ENCODE data around the gene HTR1E.
"Not testable (repeated sequence)": the region's sequence is repeated elsewhere in the genome, so short reads cannot be mapped to it uniquely, and the experiment has no call there.

HTR1E gene, protein sequence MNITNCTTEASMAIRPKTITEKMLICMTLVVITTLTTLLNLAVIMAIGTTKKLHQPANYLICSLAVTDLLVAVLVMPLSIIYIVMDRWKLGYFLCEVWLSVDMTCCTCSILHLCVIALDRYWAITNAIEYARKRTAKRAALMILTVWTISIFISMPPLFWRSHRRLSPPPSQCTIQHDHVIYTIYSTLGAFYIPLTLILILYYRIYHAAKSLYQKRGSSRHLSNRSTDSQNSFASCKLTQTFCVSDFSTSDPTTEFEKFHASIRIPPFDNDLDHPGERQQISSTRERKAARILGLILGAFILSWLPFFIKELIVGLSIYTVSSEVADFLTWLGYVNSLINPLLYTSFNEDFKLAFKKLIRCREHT

GRCh38 chr6:86937219-86938079, at the start of gene HTR1E:
Gene HTR1E (plus strand): TSS chr6:86937528. CDS start chr6:87015335, 77,807 bp downstream.
- no peak for DNase-seq

GRCh38 chr6:86888301-86888700, 49.0 kb upstream of the HTR1E start:
- DNase-seq = no peak

DNA sequence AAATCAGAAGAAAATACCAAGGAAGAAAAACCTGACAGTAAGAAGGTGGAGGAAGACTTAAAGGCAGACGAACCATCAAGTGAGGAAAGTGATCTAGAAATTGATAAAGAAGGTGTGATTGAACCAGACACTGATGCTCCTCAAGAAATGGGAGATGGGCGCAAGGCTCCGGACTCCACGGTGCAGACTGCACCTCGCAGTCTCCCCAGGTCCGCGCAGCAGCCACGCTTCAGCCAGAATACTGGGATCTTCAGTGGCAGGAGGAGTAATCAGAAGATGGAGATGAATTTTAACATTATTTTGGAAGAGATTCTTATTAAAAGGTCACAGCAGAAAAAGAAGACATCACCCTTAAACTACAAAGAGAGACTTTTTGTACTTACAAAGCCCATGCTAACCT, 40.1 kb upstream of the HTR1E start:
- not testable (repeated sequence) for DNase-seq

DNA sequence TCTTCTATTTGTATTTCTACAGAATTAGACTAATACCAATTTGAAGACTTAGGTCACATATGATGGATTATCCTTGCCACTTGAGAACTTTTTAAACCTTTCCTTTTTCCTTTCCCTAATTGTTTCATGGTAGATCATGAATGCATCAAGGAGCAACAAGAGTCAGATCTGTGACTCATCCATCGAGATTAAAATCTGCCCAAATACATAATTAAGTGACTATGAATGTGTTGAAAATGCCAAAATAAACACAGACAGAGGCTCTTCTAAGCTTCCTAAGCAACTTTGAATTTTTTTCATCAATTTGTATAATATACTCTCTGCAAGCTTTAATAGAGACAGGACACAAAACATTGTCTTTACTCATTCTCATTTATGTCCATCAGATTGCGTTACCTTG, 23.5 kb upstream of the HTR1E start:
- DNase-seq = no peak

- no peak for DNase-seq
These were observed 20.9 kb upstream of the HTR1E start for GRCh38 chr6:86916393-86916792.

DNA sequence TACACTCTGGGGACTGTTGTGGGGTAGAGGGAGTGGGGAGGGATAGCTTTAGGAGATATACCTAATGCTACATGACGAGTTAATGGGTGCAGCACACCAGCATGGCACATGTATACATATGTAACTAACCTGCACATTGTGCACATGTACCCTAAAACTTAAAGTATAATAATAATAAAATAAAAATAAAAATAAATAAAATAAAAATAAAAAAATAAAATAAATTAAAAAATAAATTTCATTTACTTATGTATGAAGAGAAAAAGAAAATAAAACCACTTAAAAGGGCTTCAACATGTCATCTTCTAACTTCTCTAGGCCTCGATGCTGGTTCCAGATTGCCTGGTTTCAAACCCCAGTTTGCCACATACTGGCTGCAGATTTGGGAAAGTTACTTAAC, 10.2 kb upstream of the HTR1E start:
- DNase-seq = not testable (repeated sequence)

DNA sequence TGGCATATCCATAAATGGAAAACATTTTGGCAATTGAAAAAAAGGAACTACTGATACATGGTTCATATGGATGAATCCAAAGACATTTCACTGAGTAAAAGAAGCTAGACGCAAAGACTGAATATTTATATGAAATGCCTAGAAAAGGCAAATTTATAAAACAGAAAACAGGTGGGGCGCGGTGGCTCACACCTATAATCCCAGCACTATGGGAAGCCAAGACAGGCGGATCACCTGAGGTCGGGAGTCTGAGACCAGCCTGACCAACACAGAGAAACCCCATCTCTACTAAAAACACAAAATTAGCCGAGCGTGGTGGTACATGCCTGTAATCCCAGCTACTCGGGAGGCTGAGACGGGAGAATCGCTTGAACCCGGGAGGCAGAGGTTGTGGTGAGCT, 9.5 kb upstream of the HTR1E start:
- not testable (repeated sequence) for DNase-seq

DNA sequence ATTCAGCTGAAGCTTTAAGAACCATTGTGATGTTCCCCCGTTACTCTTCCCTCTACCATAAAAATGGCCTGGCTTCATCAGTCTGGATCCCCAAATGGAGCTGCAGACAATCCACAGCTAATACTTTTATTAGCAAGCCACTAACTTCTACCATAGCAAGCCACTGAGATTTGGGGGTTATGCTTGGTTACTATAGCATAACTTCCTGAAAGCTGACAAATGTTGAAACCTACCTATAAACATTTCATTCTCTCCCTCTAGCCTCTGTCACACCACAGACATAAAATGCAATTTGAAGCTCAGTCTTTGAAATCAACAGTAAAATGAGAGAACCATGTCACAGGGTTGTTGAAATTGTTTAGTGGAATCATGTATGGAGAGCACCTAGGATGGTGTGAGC, 3.0 kb upstream of the HTR1E start:
- no peak for DNase-seq

DNA sequence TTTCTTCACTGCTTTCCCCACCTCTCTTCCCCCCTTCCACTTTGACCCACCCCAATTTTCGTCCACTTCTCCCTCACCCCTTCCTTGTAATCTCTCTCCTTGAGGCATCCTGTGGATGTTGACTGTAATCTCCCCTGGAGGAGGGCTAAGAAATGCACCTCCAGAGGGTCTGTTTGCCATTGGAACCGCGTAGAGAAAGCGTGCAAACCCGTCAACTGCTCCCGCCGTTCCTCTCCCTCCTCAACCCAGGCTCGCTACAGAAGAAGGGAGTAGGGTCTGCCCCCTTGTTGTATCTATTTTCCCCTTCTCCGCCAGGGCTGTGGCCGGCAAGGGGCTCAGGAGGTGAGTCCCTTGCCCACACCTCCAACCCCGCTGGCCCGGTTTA, 502 bp upstream of the HTR1E start:
- no peak for DNase-seq

- no peak for DNase-seq
These were observed 1.5 kb downstream of the HTR1E start for GRCh38 chr6:86938814-86939213.

- no peak for DNase-seq
These were observed 4.1 kb downstream of the HTR1E start for GRCh38 chr6:86941461-86941860.

DNA sequence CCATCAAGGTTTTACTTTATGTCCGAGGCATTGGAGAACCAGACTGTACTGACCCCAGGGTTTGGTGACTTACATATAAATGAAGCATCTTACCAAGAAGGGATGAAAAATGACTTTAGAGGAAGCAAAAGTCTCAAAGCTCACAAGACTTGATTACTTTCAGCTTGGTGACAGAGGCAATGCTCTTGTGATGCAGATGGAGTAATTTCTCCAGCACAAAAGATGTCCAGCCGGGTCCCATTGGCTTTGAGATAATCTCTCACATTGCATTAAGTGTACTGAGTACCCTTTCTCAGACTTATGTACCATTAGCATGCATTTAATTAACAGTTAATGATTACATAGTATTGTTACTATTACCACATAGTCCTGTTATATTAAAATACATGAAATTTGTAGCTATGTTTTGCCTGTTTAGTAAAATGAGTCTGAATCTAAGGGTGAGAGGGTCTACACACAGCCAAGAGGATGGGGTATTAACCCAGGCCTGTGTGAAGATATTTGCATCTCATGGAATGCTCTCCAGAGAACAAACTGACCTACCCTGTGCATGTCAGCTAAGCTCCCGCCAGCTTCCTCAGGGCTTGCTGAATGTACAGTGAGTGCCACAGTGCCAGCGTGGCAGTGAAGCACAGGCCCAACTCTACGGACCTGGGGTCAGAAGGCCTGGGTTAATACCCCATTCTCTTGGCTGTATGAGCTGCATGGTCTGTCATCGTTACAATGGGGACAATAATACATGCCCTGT, 5.6 kb downstream of the HTR1E start:
- no peak for DNase-seq

GRCh38 chr6:86943819-86944407, 6.6 kb downstream of the HTR1E start:
- DNase-seq = no peak

GRCh38 chr6:86949771-86950170, 12.4 kb downstream of the HTR1E start:
- DNase-seq = no peak

DNA sequence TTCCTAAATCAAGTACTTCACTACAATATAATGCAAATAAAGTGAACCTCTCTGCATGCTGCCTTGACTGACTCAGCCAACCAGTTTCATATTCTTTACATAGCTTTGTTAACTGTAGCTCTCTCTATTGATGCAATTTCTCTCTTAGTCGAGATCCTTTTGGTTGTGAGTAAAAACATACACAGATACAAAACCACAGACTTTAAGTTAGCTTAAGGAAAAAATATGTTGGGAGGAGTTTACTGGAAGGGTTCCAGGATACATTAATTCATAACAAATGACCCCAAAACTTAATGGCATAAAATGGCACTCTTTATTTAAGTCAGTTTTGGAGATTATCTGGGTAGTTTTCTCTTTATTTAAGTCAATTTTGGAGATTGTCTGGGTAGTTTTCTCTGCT, 15.7 kb downstream of the HTR1E start:
- DNase-seq = no peak

DNA sequence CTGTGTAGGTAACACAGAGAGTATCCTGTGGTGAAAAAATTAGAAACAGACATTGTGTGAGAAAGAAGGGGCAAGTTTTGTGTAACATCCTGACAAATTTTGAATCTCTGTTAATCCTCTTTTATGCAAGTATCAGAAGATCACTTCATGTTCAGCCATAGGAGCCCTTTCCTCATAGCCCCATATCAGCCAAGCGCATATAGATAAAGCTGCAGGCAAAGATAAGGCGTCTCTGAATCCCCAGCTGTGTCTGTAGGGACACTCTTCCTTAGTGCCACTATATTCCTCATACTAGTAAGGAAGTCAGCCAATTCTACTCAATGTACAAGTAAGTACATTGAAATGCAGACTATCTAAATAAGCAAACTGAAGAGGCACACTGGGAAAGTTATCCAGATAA, 22.3 kb downstream of the HTR1E start:
- no peak for DNase-seq

GRCh38 chr6:86961455-86962200, 24.3 kb downstream of the HTR1E start:
- no peak for DNase-seq

DNA sequence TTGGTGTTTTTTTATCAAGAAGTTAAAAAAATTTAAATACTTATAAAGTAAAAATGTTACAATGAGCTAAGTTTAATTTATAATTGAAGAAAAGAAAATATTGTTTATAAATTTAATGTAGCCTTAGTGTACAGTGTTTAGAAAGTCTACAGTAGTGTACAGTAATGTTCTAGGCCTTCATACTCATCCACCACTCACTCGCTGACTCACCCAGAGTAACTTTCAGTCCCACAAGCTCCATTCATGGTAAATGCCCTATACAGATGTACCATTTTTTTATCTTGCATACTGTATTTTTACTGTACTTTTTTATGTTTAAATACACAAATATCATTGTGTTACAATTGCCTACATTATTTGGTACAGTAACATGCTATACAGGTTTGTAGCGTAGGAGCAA, 26.0 kb downstream of the HTR1E start:
- DNase-seq = no peak

DNA sequence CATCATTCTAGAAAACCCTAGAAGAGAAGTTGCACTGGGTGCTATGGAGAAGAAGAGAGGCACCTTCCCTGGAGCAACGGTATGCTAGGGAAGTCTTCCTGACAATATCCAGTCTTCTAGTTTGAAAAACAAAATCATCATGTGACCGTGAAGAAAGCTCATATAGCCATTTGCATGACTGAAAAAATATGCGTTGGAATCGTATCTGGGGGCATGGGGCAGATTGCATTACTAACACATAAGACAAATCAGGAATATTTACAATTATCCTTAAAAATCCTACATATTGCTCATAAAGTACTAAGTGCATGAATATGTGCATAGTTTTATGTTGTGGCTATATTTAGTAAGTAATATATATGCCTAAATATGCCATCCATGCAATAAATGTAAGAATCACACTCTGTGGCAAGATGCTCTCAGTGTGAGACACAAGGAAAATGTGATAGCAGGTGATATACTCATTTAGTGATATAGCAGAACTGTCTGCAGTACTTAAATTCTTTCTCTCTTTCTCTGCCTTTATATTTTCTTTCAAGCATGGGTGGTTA, 26.8 kb downstream of the HTR1E start:
- DNase-seq = no peak

DNA sequence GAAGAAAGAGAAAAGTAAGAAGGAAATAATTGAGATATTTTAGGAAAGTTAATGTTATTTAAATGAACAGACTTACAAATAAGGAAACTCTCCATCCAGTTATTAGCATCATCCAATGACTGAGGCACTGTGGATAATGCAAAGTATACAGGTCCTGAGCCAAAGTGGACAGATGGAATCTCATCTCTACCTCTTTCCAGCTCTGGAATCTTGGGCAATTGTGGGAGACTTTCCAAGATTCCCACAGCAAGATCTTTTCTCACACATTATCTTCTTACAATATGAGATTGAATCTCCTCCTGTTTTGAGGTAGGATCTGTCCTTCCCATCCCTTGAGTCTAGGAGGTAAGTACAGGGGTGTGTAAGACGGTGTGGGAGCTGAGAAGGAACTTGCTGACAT, 28.9 kb downstream of the HTR1E start:
- no peak for DNase-seq

GRCh38 chr6:86969573-86969972, 32.2 kb downstream of the HTR1E start:
- DNase-seq = no peak

DNA sequence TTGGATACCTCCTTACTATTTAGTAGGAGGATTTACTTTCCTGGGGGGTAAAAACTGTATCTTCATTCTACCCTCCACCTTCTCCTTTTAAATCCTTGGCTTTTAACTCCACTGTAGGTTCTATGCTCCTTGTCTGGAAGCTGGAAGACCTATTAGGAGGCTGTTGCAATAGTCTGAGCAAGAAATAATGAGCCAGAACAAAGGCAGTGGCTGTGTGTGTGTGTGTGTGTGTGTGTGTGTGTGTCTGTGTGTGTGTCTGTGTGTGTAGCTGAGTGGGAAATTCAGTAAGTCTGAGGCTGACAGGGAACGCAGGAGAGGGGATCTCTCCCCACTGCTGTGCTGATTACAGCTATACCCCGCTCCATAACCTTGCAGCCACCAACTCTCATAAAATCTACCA, 35.8 kb downstream of the HTR1E start:
- no peak for DNase-seq

All from NCI-H187 treated with DMSO at 0.1 percent for 48 hours (cell line).